ENCODE measurements around the gene PSMG4.

Gene PSMG4

DNA sequence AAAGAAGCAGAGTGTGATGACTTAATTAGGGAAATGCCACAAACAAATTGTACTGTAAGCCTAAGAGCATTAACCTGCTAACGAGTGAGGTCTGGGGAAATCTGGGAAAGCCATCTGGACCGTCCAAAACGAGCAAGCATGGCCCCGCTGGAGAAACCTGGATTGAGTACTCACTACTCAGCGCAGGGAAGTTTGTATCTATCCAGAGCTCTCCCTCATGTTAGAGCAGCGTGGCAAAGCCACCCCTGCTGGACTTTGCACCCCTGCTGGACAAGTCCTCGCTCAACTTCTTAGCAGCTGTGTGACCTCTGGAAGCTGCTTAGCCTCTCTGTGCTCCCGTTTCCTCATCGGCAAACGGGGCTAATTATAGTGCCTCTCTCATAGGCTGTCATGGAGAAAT lies 37.3 kb downstream of the PSMG4 start:
- no peaks in the 10 kb centered on the region for H3K9me3 ChIP-seq (ENCODE audit: low read length)
- peaks cover 5% of the 10 kb centered on the region for H3K4me1 ChIP-seq (ENCODE audit: insufficient read depth, low read length)
- H3K27me3 ChIP-seq (ENCODE audit: insufficient read depth, low read length) = no peaks in the 10 kb centered on the region
- peaks cover 14% of the 10 kb centered on the region for H3K36me3 ChIP-seq (ENCODE audit: insufficient read depth, low read length)
- no peak overlapping the region for H3K4me3 ChIP-seq (ENCODE audit: low read length)
- no peak overlapping the region for H2AFZ ChIP-seq (ENCODE audit: low read depth, low read length)

DNA sequence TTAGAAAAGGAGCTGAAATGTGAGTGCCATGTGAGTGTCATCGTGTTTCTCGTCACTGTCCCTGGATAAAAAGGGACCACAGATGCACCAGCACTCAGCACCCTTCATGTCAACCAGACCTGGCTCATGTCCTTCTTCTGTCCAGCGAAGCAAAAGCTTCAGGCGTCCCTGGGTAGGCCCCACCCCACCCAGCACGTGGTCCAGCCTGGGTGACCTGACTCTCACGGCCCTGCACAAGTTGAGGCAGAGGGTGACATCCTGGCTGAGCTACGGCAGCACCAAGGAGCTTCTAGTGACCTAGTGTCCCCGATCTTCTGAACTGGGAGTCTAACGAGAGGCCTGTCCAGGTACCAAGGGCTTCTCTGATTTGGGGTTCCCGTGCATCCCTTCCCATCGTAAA lies 37.8 kb downstream of the PSMG4 start:
- no peak overlapping the region for H3K4me3 ChIP-seq (ENCODE audit: low read length)

DNA sequence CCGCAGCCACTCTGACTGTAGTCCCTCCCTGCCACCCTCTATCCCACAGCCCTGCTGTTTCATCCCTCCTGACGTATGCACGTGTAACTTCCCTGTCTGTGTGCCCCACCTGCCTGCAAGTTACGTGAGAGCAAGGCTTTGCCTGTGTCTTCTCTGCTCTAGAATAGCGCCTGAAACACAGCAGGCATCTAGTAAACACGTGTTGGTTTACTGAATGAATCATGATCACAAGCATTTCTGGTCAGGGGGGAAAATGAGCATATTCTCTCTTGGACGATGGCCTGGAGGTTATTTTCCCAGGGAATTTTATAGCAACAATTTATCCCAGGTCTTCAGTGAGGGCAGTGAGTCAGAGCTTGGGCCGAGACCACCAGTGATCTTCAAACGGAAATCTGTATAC lies 38.3 kb downstream of the PSMG4 start:
- Histone ChIP-seq H3K9me3 (ENCODE audit: low read length) (no peaks in the 10 kb centered on the region), H3K4me1 (ENCODE audit: insufficient read depth, low read length) (peaks cover 5% of the 10 kb centered on the region), H3K27me3 (ENCODE audit: insufficient read depth, low read length) (no peaks in the 10 kb centered on the region), H2AFZ (ENCODE audit: low read depth, low read length) (no peak overlapping the region), H3K4me3 (ENCODE audit: low read length) (no peak overlapping the region), H3K36me3 (ENCODE audit: insufficient read depth, low read length) (peaks cover 13% of the 10 kb centered on the region)

More for the DNA sequence above, 37.8 kb downstream of the PSMG4 start:
- H3K36me3 ChIP-seq (ENCODE audit: insufficient read depth, low read length) = peaks cover 13% of the 10 kb centered on the region
- H3K4me1 ChIP-seq (ENCODE audit: insufficient read depth, low read length) = peaks cover 5% of the 10 kb centered on the region
- H3K9me3 ChIP-seq (ENCODE audit: low read length) = no peaks in the 10 kb centered on the region
- H3K27me3 ChIP-seq (ENCODE audit: insufficient read depth, low read length) = no peaks in the 10 kb centered on the region
- no peak overlapping the region for H2AFZ ChIP-seq (ENCODE audit: low read depth, low read length)

DNA sequence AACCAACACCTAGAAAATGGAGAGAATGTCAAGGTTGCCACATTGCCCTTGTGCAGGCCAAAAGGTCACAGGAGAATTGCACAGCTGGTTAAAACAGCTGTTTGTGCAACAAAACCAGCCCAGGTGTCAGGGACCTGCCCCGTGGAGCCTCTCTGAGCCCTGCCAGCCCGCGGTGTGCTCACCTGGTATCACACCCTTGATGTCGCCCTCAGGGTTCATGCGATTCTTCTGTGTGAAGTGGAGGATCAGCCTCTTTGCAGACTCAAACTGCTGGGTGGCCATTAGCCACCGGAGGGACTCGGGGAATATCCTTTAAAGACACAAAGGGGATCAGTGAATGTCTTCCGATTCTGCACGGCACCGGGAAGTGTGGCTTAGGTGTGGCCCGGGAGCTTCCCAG lies 39.2 kb downstream of the PSMG4 start:
- H3K4me1 ChIP-seq (ENCODE audit: insufficient read depth, low read length) = peaks cover 5% of the 10 kb centered on the region
- no peak overlapping the region for H2AFZ ChIP-seq (ENCODE audit: low read depth, low read length)
- H3K27me3 ChIP-seq (ENCODE audit: insufficient read depth, low read length) = no peaks in the 10 kb centered on the region
- no peaks in the 10 kb centered on the region for H3K9me3 ChIP-seq (ENCODE audit: low read length)
- no peak overlapping the region for H3K4me3 ChIP-seq (ENCODE audit: low read length)
- peaks cover 13% of the 10 kb centered on the region for H3K36me3 ChIP-seq (ENCODE audit: insufficient read depth, low read length)

DNA sequence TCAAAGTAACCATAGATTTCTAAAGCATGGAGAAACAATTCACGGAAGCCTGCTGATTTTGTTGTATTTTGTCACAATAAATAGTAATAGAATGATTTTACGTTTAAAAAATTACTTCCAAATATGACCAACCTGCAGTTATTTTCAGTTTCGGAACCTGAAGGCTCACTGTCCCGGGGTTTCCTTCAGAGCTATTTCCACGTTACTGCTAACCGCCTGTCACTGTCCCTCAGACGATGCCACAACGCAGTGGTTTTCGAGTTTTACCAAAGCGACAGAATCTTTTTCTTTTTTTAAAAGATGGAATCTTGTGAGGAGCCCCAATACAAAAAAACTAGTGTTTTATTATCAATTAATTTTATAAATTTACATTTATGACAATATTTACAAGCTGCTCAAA lies 40.5 kb downstream of the PSMG4 start:
- no peak overlapping the region for H3K4me3 ChIP-seq (ENCODE audit: low read length)
- peaks cover 5% of the 10 kb centered on the region for H3K4me1 ChIP-seq (ENCODE audit: insufficient read depth, low read length)
- no peak overlapping the region for H2AFZ ChIP-seq (ENCODE audit: low read depth, low read length)
- H3K36me3 ChIP-seq (ENCODE audit: insufficient read depth, low read length) = peaks cover 10% of the 10 kb centered on the region
- H3K9me3 ChIP-seq (ENCODE audit: low read length) = peaks cover 5% of the 10 kb centered on the region
- no peaks in the 10 kb centered on the region for H3K27me3 ChIP-seq (ENCODE audit: insufficient read depth, low read length)

DNA sequence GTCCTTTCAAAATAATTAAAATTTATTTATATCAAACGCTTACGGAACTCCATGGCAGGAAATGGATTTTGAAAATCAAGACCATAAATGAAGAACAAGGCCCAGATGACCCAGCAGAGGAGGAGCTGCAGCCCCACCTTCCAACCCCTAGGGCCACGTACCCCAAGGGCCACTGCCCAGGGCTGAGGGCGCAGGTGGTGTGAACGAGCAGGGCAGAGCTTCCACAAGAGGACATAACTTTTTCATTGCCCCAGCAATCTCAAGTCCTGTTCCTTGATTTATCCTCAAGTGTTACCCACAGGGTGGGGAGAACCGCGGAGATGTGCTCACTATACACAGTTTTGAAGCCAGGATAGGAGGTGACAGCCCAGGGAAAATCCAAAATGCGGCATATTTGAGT lies 42.8 kb downstream of the PSMG4 start:
- Histone ChIP-seq H3K4me1 (ENCODE audit: insufficient read depth, low read length) (no peaks in the 10 kb centered on the region), H3K27me3 (ENCODE audit: insufficient read depth, low read length) (no peaks in the 10 kb centered on the region), H3K4me3 (ENCODE audit: low read length) (no peak overlapping the region), H2AFZ (ENCODE audit: low read depth, low read length) (no peak overlapping the region), H3K9me3 (ENCODE audit: low read length) (peaks cover 18% of the 10 kb centered on the region), H3K36me3 (ENCODE audit: insufficient read depth, low read length) (peaks cover 10% of the 10 kb centered on the region)

DNA sequence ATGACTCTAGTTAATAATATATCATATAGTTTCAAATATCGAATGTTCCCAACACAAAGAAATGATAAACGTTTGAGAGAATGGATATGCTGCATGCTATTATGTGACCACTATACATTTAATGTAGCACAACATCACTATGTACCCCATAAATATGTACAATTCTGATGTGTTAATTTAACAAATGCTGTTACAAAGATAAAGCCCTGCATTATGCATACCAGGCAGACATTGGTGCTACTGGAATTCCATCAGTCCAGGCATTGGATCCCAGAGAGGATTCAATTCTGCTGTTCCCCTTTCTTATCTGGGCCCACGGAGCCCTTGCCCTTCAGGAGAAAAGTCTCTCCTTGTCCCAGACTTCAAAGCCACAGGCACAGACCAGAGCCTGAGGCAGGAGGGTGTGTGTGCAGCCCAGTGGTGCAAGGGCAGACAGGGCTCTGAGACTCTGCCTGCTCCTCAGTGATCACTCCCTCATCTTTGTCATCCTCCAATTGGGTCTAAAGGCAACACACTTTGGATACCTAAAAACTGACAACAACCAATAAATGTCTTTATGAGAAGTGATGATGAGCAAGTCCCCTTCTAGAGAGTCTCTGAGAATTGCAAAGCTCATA lies 45.2 kb downstream of the PSMG4 start:
- peaks cover 7% of the 10 kb centered on the region for H3K36me3 ChIP-seq (ENCODE audit: insufficient read depth, low read length)
- peaks cover 20% of the 10 kb centered on the region for H3K9me3 ChIP-seq (ENCODE audit: low read length)
- no peak overlapping the region for H3K4me3 ChIP-seq (ENCODE audit: low read length)
- H3K4me1 ChIP-seq (ENCODE audit: insufficient read depth, low read length) = no peaks in the 10 kb centered on the region
- no peak overlapping the region for H2AFZ ChIP-seq (ENCODE audit: low read depth, low read length)
- no peaks in the 10 kb centered on the region for H3K27me3 ChIP-seq (ENCODE audit: insufficient read depth, low read length)

DNA sequence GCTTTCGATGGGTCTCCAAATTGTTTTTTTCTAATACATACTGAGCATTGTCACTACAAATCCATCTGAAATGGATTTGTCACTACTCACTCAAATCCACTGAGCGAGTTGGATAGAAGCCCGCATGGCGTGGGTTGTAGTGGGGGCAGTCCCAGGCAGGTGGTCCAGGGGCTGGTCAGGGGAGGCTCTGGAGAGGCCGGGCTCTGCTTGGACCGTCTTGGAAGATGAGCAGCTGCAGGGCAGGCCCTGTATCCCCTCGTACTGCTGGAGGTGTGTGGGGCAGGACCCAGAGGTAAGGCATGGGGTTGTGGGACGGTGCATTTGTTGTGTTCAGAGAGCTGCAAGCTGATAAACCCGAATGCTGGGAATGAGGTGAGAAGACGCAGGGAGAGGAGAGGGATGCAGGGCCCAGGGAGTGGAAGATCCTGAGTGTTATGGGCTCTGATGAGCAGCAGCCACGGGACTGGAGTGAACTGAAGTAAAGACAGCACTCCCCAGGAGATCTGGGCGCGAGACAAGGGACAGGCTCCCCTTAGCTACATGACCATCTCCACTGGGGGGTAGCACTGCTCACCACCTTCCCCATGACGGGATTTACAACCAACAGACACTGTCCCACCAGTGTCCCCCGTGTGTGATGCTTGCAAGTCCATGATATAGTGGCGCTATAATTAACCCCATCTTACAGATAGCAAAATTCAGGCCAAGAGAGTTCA lies 45.9 kb downstream of the PSMG4 start:
- Histone ChIP-seq H3K4me3 (ENCODE audit: low read length) (no peak overlapping the region), H3K9me3 (ENCODE audit: low read length) (peaks cover 20% of the 10 kb centered on the region)

DNA sequence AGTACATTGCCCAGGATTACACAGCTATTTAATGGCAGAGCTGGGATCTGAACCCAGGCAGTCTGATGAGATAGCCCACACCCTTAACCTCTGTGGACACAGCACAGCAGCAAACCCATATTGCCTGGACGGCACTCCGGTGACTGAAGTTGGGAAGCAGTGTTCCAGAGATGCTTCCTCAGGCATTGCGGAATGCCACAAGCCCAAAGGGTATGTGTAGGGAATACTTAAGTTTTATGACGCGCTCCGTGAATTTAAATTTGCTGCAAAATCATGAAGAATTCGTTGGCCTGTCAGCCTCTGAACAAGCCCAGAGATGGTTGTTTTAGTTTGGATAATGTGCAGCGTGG lies 46.4 kb downstream of the PSMG4 start:
- Histone ChIP-seq H3K36me3 (ENCODE audit: insufficient read depth, low read length) (peaks cover 7% of the 10 kb centered on the region), H3K4me1 (ENCODE audit: insufficient read depth, low read length) (no peaks in the 10 kb centered on the region), H3K9me3 (ENCODE audit: low read length) (peaks cover 20% of the 10 kb centered on the region), H2AFZ (ENCODE audit: low read depth, low read length) (no peak overlapping the region), H3K4me3 (ENCODE audit: low read length) (no peak overlapping the region), H3K27me3 (ENCODE audit: insufficient read depth, low read length) (no peaks in the 10 kb centered on the region)

More for the DNA sequence above, 45.9 kb downstream of the PSMG4 start:
- Histone ChIP-seq H2AFZ (ENCODE audit: low read depth, low read length) (no peak overlapping the region), H3K27me3 (ENCODE audit: insufficient read depth, low read length) (no peaks in the 10 kb centered on the region), H3K4me1 (ENCODE audit: insufficient read depth, low read length) (no peaks in the 10 kb centered on the region), H3K36me3 (ENCODE audit: insufficient read depth, low read length) (peaks cover 7% of the 10 kb centered on the region)

DNA sequence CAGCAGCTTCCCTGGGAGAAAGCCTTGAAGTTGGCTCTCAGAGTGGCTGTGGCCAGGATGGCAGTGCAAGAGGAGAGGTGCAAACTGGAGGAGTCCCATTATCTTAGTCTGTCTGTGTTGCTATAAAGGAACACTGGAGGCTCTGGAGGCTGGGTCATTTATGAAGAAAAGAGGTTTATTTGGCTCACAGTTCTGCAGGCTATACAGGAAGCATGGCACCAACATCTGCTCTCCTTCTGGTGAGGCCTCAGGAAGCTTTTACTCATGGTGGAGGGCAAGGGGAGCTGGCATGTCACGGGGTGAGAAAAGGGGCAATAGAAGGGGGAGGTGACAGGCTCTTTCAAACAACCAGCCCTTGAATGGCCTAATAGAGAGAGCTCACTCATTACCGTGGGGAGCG lies 47.1 kb downstream of the PSMG4 start:
- Histone ChIP-seq H2AFZ (ENCODE audit: low read depth, low read length) (no peak overlapping the region), H3K4me3 (ENCODE audit: low read length) (no peak overlapping the region), H3K4me1 (ENCODE audit: insufficient read depth, low read length) (no peaks in the 10 kb centered on the region), H3K36me3 (ENCODE audit: insufficient read depth, low read length) (peaks cover 7% of the 10 kb centered on the region), H3K9me3 (ENCODE audit: low read length) (peaks cover 20% of the 10 kb centered on the region), H3K27me3 (ENCODE audit: insufficient read depth, low read length) (no peaks in the 10 kb centered on the region)

DNA sequence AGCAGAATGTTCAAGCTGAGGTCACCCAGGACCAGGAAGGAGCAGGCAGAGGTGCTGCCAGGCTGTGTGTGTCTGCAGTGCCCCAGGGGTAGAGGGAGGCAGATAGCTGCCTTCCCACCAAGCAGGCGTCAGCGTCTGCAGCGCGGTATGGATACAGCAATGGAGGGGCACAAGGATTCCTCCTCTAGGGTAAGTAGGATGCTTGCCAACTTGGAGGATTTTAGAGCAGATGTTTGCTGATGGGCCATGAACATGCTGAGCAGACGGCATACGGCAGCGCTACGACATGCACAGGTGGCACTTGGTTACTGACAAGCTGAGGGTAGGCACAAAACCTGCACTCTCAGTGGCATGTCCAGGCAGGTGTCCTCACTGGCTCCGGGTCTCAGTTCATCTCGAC lies 48.1 kb downstream of the PSMG4 start:
- H2AFZ ChIP-seq (ENCODE audit: low read depth, low read length) = no peak overlapping the region
- no peaks in the 10 kb centered on the region for H3K4me1 ChIP-seq (ENCODE audit: insufficient read depth, low read length)
- H3K4me3 ChIP-seq (ENCODE audit: low read length) = no peak overlapping the region
- H3K36me3 ChIP-seq (ENCODE audit: insufficient read depth, low read length) = peaks cover 7% of the 10 kb centered on the region
- H3K9me3 ChIP-seq (ENCODE audit: low read length) = peaks cover 20% of the 10 kb centered on the region
- H3K27me3 ChIP-seq (ENCODE audit: insufficient read depth, low read length) = no peaks in the 10 kb centered on the region

DNA sequence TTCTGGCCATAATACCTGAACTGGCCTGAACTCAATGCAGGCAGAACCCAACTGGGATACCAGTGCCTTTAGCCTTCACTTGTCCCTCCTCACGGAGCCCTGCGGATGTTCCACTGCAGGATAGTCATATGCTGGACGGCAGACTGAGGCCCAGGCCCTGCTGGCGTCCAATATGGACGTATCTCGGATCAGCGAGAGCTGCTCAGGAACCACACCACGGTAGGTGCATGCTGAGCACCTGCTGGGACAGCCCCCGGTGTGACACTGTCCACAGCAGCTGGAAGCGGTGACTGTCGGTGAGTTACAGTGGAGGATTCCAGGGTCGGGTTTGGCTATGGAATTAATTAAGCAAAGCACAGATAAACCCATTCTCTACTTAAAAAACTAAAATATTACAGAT lies 48.7 kb downstream of the PSMG4 start:
- no peaks in the 10 kb centered on the region for H3K4me1 ChIP-seq (ENCODE audit: insufficient read depth, low read length)
- no peak overlapping the region for H3K4me3 ChIP-seq (ENCODE audit: low read length)
- peaks cover 7% of the 10 kb centered on the region for H3K36me3 ChIP-seq (ENCODE audit: insufficient read depth, low read length)
- peaks cover 20% of the 10 kb centered on the region for H3K9me3 ChIP-seq (ENCODE audit: low read length)
- H2AFZ ChIP-seq (ENCODE audit: low read depth, low read length) = no peak overlapping the region
- no peaks in the 10 kb centered on the region for H3K27me3 ChIP-seq (ENCODE audit: insufficient read depth, low read length)

DNA sequence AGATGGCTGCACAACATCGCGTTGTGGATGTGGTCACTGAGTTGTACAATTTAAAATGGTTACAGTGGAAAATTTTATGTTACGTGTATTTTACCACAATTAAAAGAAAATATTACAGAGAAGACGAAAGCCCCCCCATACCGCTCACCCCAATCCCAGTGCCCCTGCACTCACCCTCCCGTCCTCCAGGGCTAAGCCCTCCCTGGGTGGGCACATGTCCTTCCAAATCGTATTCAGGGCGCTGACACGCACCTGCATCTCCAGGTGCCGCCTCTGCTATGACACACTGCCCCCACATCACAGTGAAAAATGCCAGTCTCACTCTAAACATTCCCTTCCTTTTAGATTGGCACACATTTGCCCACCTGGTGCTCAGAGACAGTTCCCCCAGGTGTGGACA lies 49.4 kb downstream of the PSMG4 start:
- no peaks in the 10 kb centered on the region for H3K27me3 ChIP-seq (ENCODE audit: insufficient read depth, low read length)
- no peak overlapping the region for H2AFZ ChIP-seq (ENCODE audit: low read depth, low read length)

More for the DNA sequence above, 49.4 kb downstream of the PSMG4 start:
- no peak overlapping the region for H3K4me3 ChIP-seq (ENCODE audit: low read length)
- no peaks in the 10 kb centered on the region for H3K4me1 ChIP-seq (ENCODE audit: insufficient read depth, low read length)
- peaks cover 7% of the 10 kb centered on the region for H3K36me3 ChIP-seq (ENCODE audit: insufficient read depth, low read length)
- H3K9me3 ChIP-seq (ENCODE audit: low read length) = peaks cover 18% of the 10 kb centered on the region
